ENCODE measurements around the gene CREB5.

DNA sequence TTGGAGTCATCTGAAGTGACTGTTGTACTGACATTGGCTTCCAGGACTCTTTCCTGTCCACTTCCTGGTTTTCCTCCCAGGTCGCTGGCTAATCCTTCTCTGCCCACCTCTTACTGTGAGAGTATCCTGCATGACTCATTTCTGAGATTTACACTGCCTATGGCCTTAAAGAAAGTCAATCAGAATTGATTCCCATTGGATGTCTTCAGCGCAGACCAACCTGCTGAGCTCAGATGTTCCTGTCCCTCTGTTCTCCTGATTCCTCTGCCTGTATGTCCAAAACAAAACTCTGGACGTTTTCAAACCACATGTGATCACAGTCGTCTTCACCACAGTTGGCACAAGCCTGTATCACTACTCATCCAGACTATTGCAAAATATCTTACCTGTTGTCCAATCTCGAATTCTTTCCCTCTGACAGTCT lies 262.1 kb downstream of the CREB5 start:
- TF ChIP-seq POLR2AphosphoS5 (IDR thresholded peaks at IDR 0.05; ENCODE audit: low read depth, low read length) (no peak), POLR2A (IDR thresholded peaks at IDR 0.05; ENCODE audit: control extremely low read depth in 1 of 2, low read depth in 2 of 2, low read length in 2 of 2) (no peak), YY1 (IDR thresholded peaks at IDR 0.05; ENCODE audit: low read depth, low read length) (no peak), EGR1 (IDR thresholded peaks at IDR 0.05; ENCODE audit: borderline replicate concordance, low read depth, low read length) (no peak), SIN3A (conservative IDR thresholded peaks at IDR 0.05 in 1 of 2, IDR thresholded peaks at IDR 0.05 in 1 of 2; ENCODE audit: low read depth in 1 of 2, low read length in 2 of 2) (no peak), HDAC6 (IDR thresholded peaks at IDR 0.05; ENCODE audit: low read depth, low read length) (no peak), NANOG (IDR thresholded peaks at IDR 0.05; ENCODE audit: insufficient read depth, low read depth, low read length, poor library complexity, severe bottlenecking) (no peak), CEBPB (IDR thresholded peaks at IDR 0.05; ENCODE audit: low read depth, low read length) (no peak), ASH2L (IDR thresholded peaks at IDR 0.05; ENCODE audit: low read length) (no peak), KDM5A (IDR thresholded peaks at IDR 0.05; ENCODE audit: low read length) (no peak), TAF1 (IDR thresholded peaks at IDR 0.05; ENCODE audit: low read depth, low read length) (no peak), CHD1 (IDR thresholded peaks at IDR 0.05; ENCODE audit: low read depth, low read length) (no peak), CHD2 (IDR thresholded peaks at IDR 0.05; ENCODE audit: low read length) (no peak)
- TF ChIP-seq, protein P1, sequence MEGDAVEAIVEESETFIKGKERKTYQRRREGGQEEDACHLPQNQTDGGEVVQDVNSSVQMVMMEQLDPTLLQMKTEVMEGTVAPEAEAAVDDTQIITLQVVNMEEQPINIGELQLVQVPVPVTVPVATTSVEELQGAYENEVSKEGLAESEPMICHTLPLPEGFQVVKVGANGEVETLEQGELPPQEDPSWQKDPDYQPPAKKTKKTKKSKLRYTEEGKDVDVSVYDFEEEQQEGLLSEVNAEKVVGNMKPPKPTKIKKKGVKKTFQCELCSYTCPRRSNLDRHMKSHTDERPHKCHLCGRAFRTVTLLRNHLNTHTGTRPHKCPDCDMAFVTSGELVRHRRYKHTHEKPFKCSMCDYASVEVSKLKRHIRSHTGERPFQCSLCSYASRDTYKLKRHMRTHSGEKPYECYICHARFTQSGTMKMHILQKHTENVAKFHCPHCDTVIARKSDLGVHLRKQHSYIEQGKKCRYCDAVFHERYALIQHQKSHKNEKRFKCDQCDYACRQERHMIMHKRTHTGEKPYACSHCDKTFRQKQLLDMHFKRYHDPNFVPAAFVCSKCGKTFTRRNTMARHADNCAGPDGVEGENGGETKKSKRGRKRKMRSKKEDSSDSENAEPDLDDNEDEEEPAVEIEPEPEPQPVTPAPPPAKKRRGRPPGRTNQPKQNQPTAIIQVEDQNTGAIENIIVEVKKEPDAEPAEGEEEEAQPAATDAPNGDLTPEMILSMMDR (IDR thresholded peaks at IDR 0.05; ENCODE audit: control extremely low read depth in 1 of 3, insufficient read depth in 1 of 3, low read depth in 1 of 3, low read length in 3 of 3): no peak
